GM23338 (cell line): ENCODE measurements around the gene KDM1A. TPM values are rescaled to one million over a fixed set of nuclear protein-coding genes. Genes with fewer than 3 reads are reported as not detected.

ENCODE experiments used
- ATAC-seq: fragments of 200-7000 bp; cut with Tn5 transposase; 3 replicates; pipeline ENCODE4 v1.9.1; 2020
- DNase-seq: peaks from one replicate; pipeline ENCODE4 v3.0.0-alpha.2; 2015; ENCODE audit warnings: low spot score
- H2AFZ ChIP-seq: fragments of 200-600 bp; sonication (generic); 2 replicates; pipeline ENCODE4 v1.8.0; 2016; ENCODE audit warnings: antibody characterized with exemption, mild to moderate bottlenecking, moderate library complexity
- H3F3A ChIP-seq: fragments of 200-600 bp; sonication (generic); replicated peaks from 2 replicates; pipeline ENCODE4 v1.8.0; 2017; ENCODE audit warnings: antibody characterized with exemption, mixed run types, low read depth
- H3K27ac ChIP-seq: fragments of 200-600 bp; sonication (generic); 2 replicates; pipeline ENCODE4 v1.6.1; 2016; ENCODE audit warnings: low read depth
- H3K27me3 ChIP-seq: fragments of 200-600 bp; sonication (generic); 2 replicates; pipeline ENCODE4 v1.8.0; 2016; ENCODE audit warnings: mild to moderate bottlenecking, mixed run types, moderate library complexity; ENCODE audit not compliant: insufficient read depth
- H3K36me3 ChIP-seq: fragments of 200-600 bp; sonication (generic); 2 replicates; pipeline ENCODE4 v1.8.0; 2016; ENCODE audit warnings: mild to moderate bottlenecking; ENCODE audit not compliant: insufficient read depth
- H3K4me1 ChIP-seq: fragments of 200-600 bp; sonication (generic); 2 replicates; pipeline ENCODE4 v1.8.0; 2016; ENCODE audit warnings: mild to moderate bottlenecking, moderate library complexity; ENCODE audit not compliant: insufficient read depth
- H3K4me2 ChIP-seq: fragments of 200-600 bp; sonication (generic); 2 replicates; pipeline ENCODE4 v1.7.1; 2017; ENCODE audit warnings: mixed run types
- H3K4me3 ChIP-seq: fragments of 200-600 bp; sonication (generic); 2 replicates; pipeline ENCODE4 v1.6.1; 2016; ENCODE audit warnings: mixed run types
- H3K79me2 ChIP-seq: fragments of 200-600 bp; sonication (generic); replicated peaks from 2 replicates; pipeline ENCODE4 v1.8.0; 2017; ENCODE audit warnings: mild to moderate bottlenecking; ENCODE audit not compliant: insufficient read depth
- H3K9me2 ChIP-seq: fragments of 200-600 bp; sonication (generic); 2 replicates; pipeline ENCODE4 v1.8.0; 2017; ENCODE audit not compliant: insufficient read depth
- H4K20me1 ChIP-seq: fragments of 200-600 bp; sonication (generic); replicated peaks from 2 replicates; pipeline ENCODE4 v1.8.0; 2017; ENCODE audit warnings: mild to moderate bottlenecking; ENCODE audit not compliant: insufficient read depth
- H3K27ac Mint-ChIP-seq: 2 replicates; pipeline ENCODE4 v1.8.0; 2020; ENCODE audit warnings: inconsistent platforms, mild to moderate bottlenecking, moderate library complexity, mixed read lengths
- H3K27me3 Mint-ChIP-seq: 3 replicates; pipeline ENCODE4 v1.8.0; 2022; ENCODE audit warnings: low read depth, mild to moderate bottlenecking, moderate library complexity, mixed read lengths, inconsistent platforms; ENCODE audit not compliant: insufficient read depth, poor library complexity
- H3K36me3 Mint-ChIP-seq: 3 replicates; pipeline ENCODE4 v1.8.0; 2021; ENCODE audit warnings: low read depth, mild to moderate bottlenecking, inconsistent platforms, moderate library complexity, mixed read lengths
- H3K4me1 Mint-ChIP-seq: 3 replicates; pipeline ENCODE4 v1.8.0; 2020; ENCODE audit warnings: mild to moderate bottlenecking, inconsistent platforms, mixed read lengths
- H3K4me3 Mint-ChIP-seq: 3 replicates; pipeline ENCODE4 v1.8.0; 2021; ENCODE audit warnings: moderate library complexity, mild to moderate bottlenecking, inconsistent platforms, mixed read lengths
- H3K9me3 Mint-ChIP-seq: 3 replicates; pipeline ENCODE4 v1.8.0; 2020; ENCODE audit warnings: moderate library complexity, mild to moderate bottlenecking, inconsistent platforms, mixed read lengths
- CTCF ChIP-seq, 2 experiments: fragments of 200-600 bp in 1 of 2; sonication (generic) in 1 of 2; conservative IDR thresholded peaks; 2 replicates each; pipeline versions ENCODE4 v1.5.1 to v1.6.1; 2016 to 2017; ENCODE audit warnings: antibody characterized with exemption in 2 of 2, low read depth in 2 of 2, mild to moderate bottlenecking in 2 of 2, moderate library complexity in 1 of 2
- NANOG ChIP-seq: IDR thresholded peaks from 2 replicates; pipeline ENCODE4 v1.6.1; 2016; ENCODE audit warnings: antibody characterized with exemption, borderline replicate concordance
- polyA plus RNA-seq: library from polyadenylated mRNA; unstranded; fragments of >200 nt; fragmentation: Nextera tagmentation; extraction: Ambion mirVana; gene quantifications from 2 replicates; pipeline ENCODE4 v1.2.1, GENCODE V29; 2016
- total RNA-seq: library from RNA; depleted of rRNA; stranded (reverse); fragments of >200 nt; shearing (Covaris generic); gene quantifications from 2 replicates; pipeline ENCODE4 v1.2.3, GENCODE V29; 2014
- TF ChIP-seq, protein P1 (sequence below): fragments of 250-450 bp; sonication (Bioruptor Pico); IDR thresholded peaks from 2 replicates; pipeline ENCODE4 v1.5.0; 2020; ENCODE audit warnings: mild to moderate bottlenecking, moderate library complexity

The KDM1A gene
- total and polyA plus RNA-seq, 2 experiments from 2014 or later: 86.4 to 252 TPM

- TF ChIP-seq, protein P1, sequence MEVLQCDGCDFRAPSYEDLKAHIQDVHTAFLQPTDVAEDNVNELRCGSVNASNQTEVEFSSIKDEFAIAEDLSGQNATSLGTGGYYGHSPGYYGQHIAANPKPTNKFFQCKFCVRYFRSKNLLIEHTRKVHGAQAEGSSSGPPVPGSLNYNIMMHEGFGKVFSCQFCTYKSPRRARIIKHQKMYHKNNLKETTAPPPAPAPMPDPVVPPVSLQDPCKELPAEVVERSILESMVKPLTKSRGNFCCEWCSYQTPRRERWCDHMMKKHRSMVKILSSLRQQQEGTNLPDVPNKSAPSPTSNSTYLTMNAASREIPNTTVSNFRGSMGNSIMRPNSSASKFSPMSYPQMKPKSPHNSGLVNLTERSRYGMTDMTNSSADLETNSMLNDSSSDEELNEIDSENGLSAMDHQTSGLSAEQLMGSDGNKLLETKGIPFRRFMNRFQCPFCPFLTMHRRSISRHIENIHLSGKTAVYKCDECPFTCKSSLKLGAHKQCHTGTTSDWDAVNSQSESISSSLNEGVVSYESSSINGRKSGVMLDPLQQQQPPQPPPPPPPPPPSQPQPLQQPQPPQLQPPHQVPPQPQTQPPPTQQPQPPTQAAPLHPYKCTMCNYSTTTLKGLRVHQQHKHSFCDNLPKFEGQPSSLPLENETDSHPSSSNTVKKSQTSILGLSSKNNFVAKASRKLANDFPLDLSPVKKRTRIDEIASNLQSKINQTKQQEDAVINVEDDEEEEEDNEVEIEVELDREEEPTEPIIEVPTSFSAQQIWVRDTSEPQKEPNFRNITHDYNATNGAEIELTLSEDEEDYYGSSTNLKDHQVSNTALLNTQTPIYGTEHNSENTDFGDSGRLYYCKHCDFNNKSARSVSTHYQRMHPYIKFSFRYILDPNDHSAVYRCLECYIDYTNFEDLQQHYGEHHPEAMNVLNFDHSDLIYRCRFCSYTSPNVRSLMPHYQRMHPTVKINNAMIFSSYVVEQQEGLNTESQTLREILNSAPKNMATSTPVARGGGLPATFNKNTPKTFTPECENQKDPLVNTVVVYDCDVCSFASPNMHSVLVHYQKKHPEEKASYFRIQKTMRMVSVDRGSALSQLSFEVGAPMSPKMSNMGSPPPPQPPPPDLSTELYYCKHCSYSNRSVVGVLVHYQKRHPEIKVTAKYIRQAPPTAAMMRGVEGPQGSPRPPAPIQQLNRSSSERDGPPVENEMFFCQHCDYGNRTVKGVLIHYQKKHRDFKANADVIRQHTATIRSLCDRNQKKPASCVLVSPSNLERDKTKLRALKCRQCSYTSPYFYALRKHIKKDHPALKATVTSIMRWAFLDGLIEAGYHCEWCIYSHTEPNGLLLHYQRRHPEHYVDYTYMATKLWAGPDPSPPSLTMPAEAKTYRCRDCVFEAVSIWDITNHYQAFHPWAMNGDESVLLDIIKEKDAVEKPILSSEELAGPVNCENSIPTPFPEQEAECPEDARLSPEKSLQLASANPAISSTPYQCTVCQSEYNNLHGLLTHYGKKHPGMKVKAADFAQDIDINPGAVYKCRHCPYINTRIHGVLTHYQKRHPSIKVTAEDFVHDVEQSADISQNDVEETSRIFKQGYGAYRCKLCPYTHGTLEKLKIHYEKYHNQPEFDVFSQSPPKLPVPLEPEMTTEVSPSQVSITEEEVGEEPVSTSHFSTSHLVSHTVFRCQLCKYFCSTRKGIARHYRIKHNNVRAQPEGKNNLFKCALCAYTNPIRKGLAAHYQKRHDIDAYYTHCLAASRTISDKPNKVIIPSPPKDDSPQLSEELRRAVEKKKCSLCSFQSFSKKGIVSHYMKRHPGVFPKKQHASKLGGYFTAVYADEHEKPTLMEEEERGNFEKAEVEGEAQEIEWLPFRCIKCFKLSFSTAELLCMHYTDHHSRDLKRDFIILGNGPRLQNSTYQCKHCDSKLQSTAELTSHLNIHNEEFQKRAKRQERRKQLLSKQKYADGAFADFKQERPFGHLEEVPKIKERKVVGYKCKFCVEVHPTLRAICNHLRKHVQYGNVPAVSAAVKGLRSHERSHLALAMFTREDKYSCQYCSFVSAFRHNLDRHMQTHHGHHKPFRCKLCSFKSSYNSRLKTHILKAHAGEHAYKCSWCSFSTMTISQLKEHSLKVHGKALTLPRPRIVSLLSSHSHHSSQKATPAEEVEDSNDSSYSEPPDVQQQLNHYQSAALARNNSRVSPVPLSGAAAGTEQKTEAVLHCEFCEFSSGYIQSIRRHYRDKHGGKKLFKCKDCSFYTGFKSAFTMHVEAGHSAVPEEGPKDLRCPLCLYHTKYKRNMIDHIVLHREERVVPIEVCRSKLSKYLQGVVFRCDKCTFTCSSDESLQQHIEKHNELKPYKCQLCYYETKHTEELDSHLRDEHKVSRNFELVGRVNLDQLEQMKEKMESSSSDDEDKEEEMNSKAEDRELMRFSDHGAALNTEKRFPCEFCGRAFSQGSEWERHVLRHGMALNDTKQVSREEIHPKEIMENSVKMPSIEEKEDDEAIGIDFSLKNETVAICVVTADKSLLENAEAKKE (CRISPR knock-in tag): no peak
These were observed 97.1 kb downstream of the KDM1A start (continued) for GRCh38 chr1:23116216-23116836.

- no peak for ATAC-seq
- no peak for DNase-seq
- Mint-ChIP-seq H3K27me3 (no peaks in the 10 kb centered on the region), H3K9me3 (no peaks in the 10 kb centered on the region), H3K27ac (no peak overlapping the region), H3K4me3 (no peak overlapping the region), H3K36me3 (no peaks in the 10 kb centered on the region), H3K4me1 (peaks cover 21% of the 10 kb centered on the region; the same call in 2 of the 3 replicates)
- H2AFZ ChIP-seq: no peak overlapping the region
- peaks cover 100% of the 10 kb centered on the region for H3K79me2 ChIP-seq
- peaks cover 66% of the 10 kb centered on the region for H4K20me1 ChIP-seq
- no peaks in the 10 kb centered on the region for H3F3A ChIP-seq
- no peaks in the 10 kb centered on the region for H3K9me2 ChIP-seq
- no peak for TF ChIP-seq NANOG
- no peak for TF ChIP-seq CTCF (conservative IDR thresholded peaks at IDR 0.05; ENCODE audit: low read depth in 2 of 2)
- no peak overlapping the region for H3K4me3 ChIP-seq
- peaks cover 8% of the 10 kb centered on the region for H3K4me1 ChIP-seq
- no peak overlapping the region for H3K4me2 ChIP-seq
- no peak overlapping the region for H3K27ac ChIP-seq
- no peaks in the 10 kb centered on the region for H3K36me3 ChIP-seq
- no peaks in the 10 kb centered on the region for H3K27me3 ChIP-seq
These were observed 97.8 kb downstream of the KDM1A start for GRCh38 chr1:23116921-23117699.
